HepG2 (cell line): ENCODE data around the gene TAMALIN. TPM values are rescaled to one million over a fixed set of nuclear protein-coding genes. Genes with fewer than 3 reads are reported as not detected.

ENCODE experiments used
- ARNTL ChIP-seq: sonication (generic); formaldehyde crosslinking; IDR thresholded peaks from 2 replicates; pipeline ENCODE4 v1.4.0; 2020; ENCODE audit warnings: mild to moderate bottlenecking, missing genetic modification reagents
- DDIT3 ChIP-seq: sonication (generic); formaldehyde crosslinking; IDR thresholded peaks from 2 replicates; pipeline ENCODE4 v1.4.0; 2020; ENCODE audit warnings: mild to moderate bottlenecking, missing genetic modification reagents
- DR1 ChIP-seq: sonication (generic); formaldehyde crosslinking; IDR thresholded peaks from 2 replicates; pipeline ENCODE4 v1.8.0; 2021; ENCODE audit warnings: mild to moderate bottlenecking, missing genetic modification reagents, inconsistent platforms
- EHMT2 ChIP-seq: fragments of 200-600 bp; sonication (generic); IDR thresholded peaks from 2 replicates; pipeline ENCODE4 v1.7.0; 2017; ENCODE audit warnings: antibody characterized with exemption, low read depth, low read length, borderline replicate concordance
- EP300 ChIP-seq, 3 experiments: sonication (generic) in 1 of 3; formaldehyde crosslinking in 1 of 3; IDR thresholded peaks; 2 replicates each; pipeline versions ENCODE4 v1.5.1 to v1.6.1; 2011 to 2020; ENCODE audit warnings: low read depth in 2 of 3, low read length in 2 of 3, borderline replicate concordance in 1 of 3, improper control_type of control experiment in 1 of 3, mild to moderate bottlenecking in 1 of 3, missing genetic modification reagents in 1 of 3, moderate library complexity in 1 of 3
- GLI4 ChIP-seq: sonication (generic); formaldehyde crosslinking; IDR thresholded peaks from 2 replicates; pipeline ENCODE4 v1.5.1; 2020; ENCODE audit warnings: missing genetic modification reagents, mild to moderate bottlenecking, moderate library complexity, borderline replicate concordance
- HMGA1 ChIP-seq: sonication (generic); formaldehyde crosslinking; conservative IDR thresholded peaks from 2 replicates; pipeline ENCODE4 v1.4.0; 2020; ENCODE audit warnings: missing genetic modification reagents
- KLF16 ChIP-seq, 2 experiments: sonication (generic) in 1 of 2; formaldehyde crosslinking in 1 of 2; IDR thresholded peaks; 2 replicates each; pipeline versions ENCODE4 v1.6.1 to v1.8.0; 2016 to 2023; ENCODE audit warnings: missing genetic modification reagents in 2 of 2, missing compliant biosample characterization in 1 of 2
- MXI1 ChIP-seq: IDR thresholded peaks from 3 replicates; pipeline ENCODE4 v1.6.1; 2012; ENCODE audit warnings: low read depth, low read length, inconsistent platforms, borderline replicate concordance
- NR2F6 ChIP-seq, 2 experiments: IDR thresholded peaks; 2 replicates each; pipeline ENCODE4 v1.6.1; 2016; ENCODE audit warnings: antibody characterized with exemption in 1 of 2, mild to moderate bottlenecking in 1 of 2
- RXRA ChIP-seq: sonication (generic); formaldehyde crosslinking; IDR thresholded peaks from 2 replicates; pipeline ENCODE4 v1.5.1; 2020; ENCODE audit warnings: missing genetic modification reagents
- ZBTB7B ChIP-seq: sonication (generic); formaldehyde crosslinking; IDR thresholded peaks from 2 replicates; pipeline ENCODE4 v1.4.0; 2020; ENCODE audit warnings: missing genetic modification reagents
- ZFP90 ChIP-seq: sonication (generic); formaldehyde crosslinking; IDR thresholded peaks from 2 replicates; pipeline ENCODE4 v1.8.0; 2022; ENCODE audit warnings: missing genetic modification reagents, mild to moderate bottlenecking, inconsistent platforms, borderline replicate concordance
- ZNF510 ChIP-seq: sonication (generic); formaldehyde crosslinking; IDR thresholded peaks from 2 replicates; pipeline ENCODE4 v1.4.0; 2020; ENCODE audit warnings: low read depth, mild to moderate bottlenecking, missing genetic modification reagents
- ZNF546 ChIP-seq: sonication (generic); formaldehyde crosslinking; conservative IDR thresholded peaks from 2 replicates; pipeline ENCODE4 v1.8.1; 2023; ENCODE audit warnings: mild to moderate bottlenecking, missing genetic modification reagents
- ZNF772 ChIP-seq: sonication (generic); formaldehyde crosslinking; IDR thresholded peaks from 2 replicates; pipeline ENCODE4 v1.5.0; 2020; ENCODE audit warnings: mild to moderate bottlenecking, missing genetic modification reagents
- ZNF784 ChIP-seq: sonication (generic); formaldehyde crosslinking; IDR thresholded peaks from 2 replicates; pipeline ENCODE4 v1.5.1; 2020; ENCODE audit warnings: missing genetic modification reagents, mild to moderate bottlenecking, borderline replicate concordance
- polyA plus RNA-seq, 8 experiments: library from polyadenylated mRNA; depleted of rRNA in 3 of 8; stranded (reverse) in 7 of 8; unstranded in 1 of 8; fragments of >200 nt; fragmentation: Illumina TruSeq in 4 of 8; extraction: Trizol in 4 of 8; gene quantifications; 2 replicates each; pipeline versions ENCODE4 v1.2.1 to v1.2.3, GENCODE V29; 2011 to 2016; ENCODE audit warnings: low read depth in 4 of 8, missing spikeins in 1 of 8, mixed read lengths in 1 of 8; ENCODE audit not compliant: insufficient read depth in 1 of 8
- total RNA-seq, 5 experiments: library from RNA; depleted of rRNA; stranded (reverse); fragments of >200 nt; fragmentation: Illumina TruSeq; extraction: Trizol; gene quantifications; 2 replicates each; pipeline ENCODE4 v1.2.3, GENCODE V29; 2016; ENCODE audit warnings: low read depth in 1 of 5
- TF ChIP-seq, protein P1 (sequence below): sonication (generic); formaldehyde crosslinking; IDR thresholded peaks from 2 replicates; pipeline ENCODE4 v1.9.0; 2021; ENCODE audit warnings: missing genetic modification reagents, borderline replicate concordance
- TF ChIP-seq, protein P2 (sequence below): sonication (generic); formaldehyde crosslinking; IDR thresholded peaks from 2 replicates; pipeline ENCODE4 v1.4.0; 2020; ENCODE audit warnings: mild to moderate bottlenecking, missing genetic modification reagents
- TF ChIP-seq, protein P3 (sequence below): IDR thresholded peaks from 2 replicates; pipeline ENCODE4 v1.6.1; 2016; ENCODE audit warnings: control low read depth

The TAMALIN gene
- total and polyA plus RNA-seq, 2 of the 13 experiments (the other 11 are each of a cell fraction or from before 2014, with no cell fraction given): 2.9 to 10.9 TPM

DNA sequence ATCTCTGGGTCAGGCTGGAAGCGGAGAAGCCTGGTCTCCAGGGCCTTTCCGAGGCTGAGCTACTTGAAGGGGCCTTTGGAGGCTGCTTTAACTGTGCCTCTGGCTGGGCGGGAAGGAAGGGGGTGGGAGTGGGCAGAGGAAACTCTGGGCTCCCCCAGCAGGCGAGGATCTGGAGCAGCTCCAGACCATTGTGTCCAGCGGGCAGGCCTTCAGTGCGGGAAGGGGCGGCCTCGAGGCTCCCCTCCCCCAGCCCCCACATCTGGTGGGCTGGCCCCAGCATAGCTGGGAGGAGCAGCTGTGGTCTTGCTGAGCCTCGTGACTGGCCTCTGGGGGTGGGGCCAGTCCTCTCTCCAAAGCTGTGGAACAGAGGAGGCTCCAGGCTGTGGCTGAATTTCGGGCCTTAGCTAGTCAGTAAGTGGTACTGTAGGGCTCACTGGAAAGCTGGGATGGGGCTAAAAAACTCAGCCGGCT lies 3.4 kb downstream of the TAMALIN start (continued):
- TF ChIP-seq, protein P1, sequence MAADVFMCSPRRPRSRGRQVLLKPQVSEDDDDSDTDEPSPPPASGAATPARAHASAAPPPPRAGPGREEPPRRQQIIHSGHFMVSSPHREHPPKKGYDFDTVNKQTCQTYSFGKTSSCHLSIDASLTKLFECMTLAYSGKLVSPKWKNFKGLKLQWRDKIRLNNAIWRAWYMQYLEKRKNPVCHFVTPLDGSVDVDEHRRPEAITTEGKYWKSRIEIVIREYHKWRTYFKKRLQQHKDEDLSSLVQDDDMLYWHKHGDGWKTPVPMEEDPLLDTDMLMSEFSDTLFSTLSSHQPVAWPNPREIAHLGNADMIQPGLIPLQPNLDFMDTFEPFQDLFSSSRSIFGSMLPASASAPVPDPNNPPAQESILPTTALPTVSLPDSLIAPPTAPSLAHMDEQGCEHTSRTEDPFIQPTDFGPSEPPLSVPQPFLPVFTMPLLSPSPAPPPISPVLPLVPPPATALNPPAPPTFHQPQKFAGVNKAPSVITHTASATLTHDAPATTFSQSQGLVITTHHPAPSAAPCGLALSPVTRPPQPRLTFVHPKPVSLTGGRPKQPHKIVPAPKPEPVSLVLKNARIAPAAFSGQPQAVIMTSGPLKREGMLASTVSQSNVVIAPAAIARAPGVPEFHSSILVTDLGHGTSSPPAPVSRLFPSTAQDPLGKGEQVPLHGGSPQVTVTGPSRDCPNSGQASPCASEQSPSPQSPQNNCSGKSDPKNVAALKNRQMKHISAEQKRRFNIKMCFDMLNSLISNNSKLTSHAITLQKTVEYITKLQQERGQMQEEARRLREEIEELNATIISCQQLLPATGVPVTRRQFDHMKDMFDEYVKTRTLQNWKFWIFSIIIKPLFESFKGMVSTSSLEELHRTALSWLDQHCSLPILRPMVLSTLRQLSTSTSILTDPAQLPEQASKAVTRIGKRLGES (CRISPR knock-in tag): no peak
- TF ChIP-seq EP300 (IDR thresholded peaks at IDR 0.05; ENCODE audit: low read depth in 2 of 2, low read length in 2 of 2) (no peak), EP300 (CRISPR knock-in tag; IDR thresholded peaks at IDR 0.05; ENCODE audit: borderline replicate concordance) (no peak), GLI4 (CRISPR knock-in tag) (no peak), ZNF510 (CRISPR knock-in tag) (no peak), EHMT2 (no peak), ZNF784 (CRISPR knock-in tag) (no peak), HMGA1 (CRISPR knock-in tag) (no peak), KLF16 (CRISPR knock-in tag; IDR thresholded peaks at IDR 0.05) (0 out of 4 replicates have a peak, but pooled peaks of 1 of the 2 experiments have one; percentile 56), DR1 (CRISPR knock-in tag) (0 out of 2 replicates have a peak, but pooled peaks have one; percentile 8), ZBTB7B (CRISPR knock-in tag) (peak; percentile 79), ZNF772 (CRISPR knock-in tag) (no peak), ARNTL (CRISPR knock-in tag) (peak; percentile 94), NR2F6 (IDR thresholded peaks at IDR 0.05) (no peak), NR2F6 (CRISPR knock-in tag; IDR thresholded peaks at IDR 0.05) (0 out of 2 replicates have a peak, but pooled peaks have one; percentile 18), RXRA (CRISPR knock-in tag) (no peak), ZNF546 (CRISPR knock-in tag) (0 out of 2 replicates have a peak, but pooled peaks have one; percentile 30), ZFP90 (CRISPR knock-in tag) (no peak), DDIT3 (CRISPR knock-in tag) (no peak), MXI1 (no peak)
- TF ChIP-seq, protein P2, sequence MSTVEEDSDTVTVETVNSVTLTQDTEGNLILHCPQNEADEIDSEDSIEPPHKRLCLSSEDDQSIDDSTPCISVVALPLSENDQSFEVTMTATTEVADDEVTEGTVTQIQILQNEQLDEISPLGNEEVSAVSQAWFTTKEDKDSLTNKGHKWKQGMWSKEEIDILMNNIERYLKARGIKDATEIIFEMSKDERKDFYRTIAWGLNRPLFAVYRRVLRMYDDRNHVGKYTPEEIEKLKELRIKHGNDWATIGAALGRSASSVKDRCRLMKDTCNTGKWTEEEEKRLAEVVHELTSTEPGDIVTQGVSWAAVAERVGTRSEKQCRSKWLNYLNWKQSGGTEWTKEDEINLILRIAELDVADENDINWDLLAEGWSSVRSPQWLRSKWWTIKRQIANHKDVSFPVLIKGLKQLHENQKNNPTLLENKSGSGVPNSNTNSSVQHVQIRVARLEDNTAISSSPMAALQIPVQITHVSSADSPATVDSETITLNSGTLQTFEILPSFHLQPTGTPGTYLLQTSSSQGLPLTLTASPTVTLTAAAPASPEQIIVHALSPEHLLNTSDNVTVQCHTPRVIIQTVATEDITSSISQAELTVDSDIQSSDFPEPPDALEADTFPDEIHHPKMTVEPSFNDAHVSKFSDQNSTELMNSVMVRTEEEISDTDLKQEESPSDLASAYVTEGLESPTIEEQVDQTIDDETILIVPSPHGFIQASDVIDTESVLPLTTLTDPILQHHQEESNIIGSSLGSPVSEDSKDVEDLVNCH (CRISPR knock-in tag): no peak
- TF ChIP-seq, protein P3, sequence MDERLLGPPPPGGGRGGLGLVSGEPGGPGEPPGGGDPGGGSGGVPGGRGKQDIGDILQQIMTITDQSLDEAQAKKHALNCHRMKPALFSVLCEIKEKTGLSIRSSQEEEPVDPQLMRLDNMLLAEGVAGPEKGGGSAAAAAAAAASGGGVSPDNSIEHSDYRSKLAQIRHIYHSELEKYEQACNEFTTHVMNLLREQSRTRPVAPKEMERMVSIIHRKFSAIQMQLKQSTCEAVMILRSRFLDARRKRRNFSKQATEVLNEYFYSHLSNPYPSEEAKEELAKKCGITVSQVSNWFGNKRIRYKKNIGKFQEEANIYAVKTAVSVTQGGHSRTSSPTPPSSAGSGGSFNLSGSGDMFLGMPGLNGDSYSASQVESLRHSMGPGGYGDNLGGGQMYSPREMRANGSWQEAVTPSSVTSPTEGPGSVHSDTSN (CRISPR knock-in tag): no peak
